GM23338 (cell line): ENCODE measurements around the gene ZHX3. TPM values are rescaled to one million over a fixed set of nuclear protein-coding genes. Genes with fewer than 3 reads are reported as not detected.

Experiments used
- ATAC-seq: fragments of 200-7000 bp; cut with Tn5 transposase; 3 replicates; pipeline ENCODE4 v1.9.1; 2020
- DNase-seq: peaks from one replicate; pipeline ENCODE4 v3.0.0-alpha.2; 2015; ENCODE audit warnings: low spot score
- H2AFZ ChIP-seq: fragments of 200-600 bp; sonication (generic); 2 replicates; pipeline ENCODE4 v1.8.0; 2016; ENCODE audit warnings: antibody characterized with exemption, mild to moderate bottlenecking, moderate library complexity
- H3F3A ChIP-seq: fragments of 200-600 bp; sonication (generic); replicated peaks from 2 replicates; pipeline ENCODE4 v1.8.0; 2017; ENCODE audit warnings: antibody characterized with exemption, mixed run types, low read depth
- H3K27ac ChIP-seq: fragments of 200-600 bp; sonication (generic); 2 replicates; pipeline ENCODE4 v1.6.1; 2016; ENCODE audit warnings: low read depth
- H3K27me3 ChIP-seq: fragments of 200-600 bp; sonication (generic); 2 replicates; pipeline ENCODE4 v1.8.0; 2016; ENCODE audit warnings: mild to moderate bottlenecking, mixed run types, moderate library complexity; ENCODE audit not compliant: insufficient read depth
- H3K36me3 ChIP-seq: fragments of 200-600 bp; sonication (generic); 2 replicates; pipeline ENCODE4 v1.8.0; 2016; ENCODE audit warnings: mild to moderate bottlenecking; ENCODE audit not compliant: insufficient read depth
- H3K4me1 ChIP-seq: fragments of 200-600 bp; sonication (generic); 2 replicates; pipeline ENCODE4 v1.8.0; 2016; ENCODE audit warnings: mild to moderate bottlenecking, moderate library complexity; ENCODE audit not compliant: insufficient read depth
- H3K4me2 ChIP-seq: fragments of 200-600 bp; sonication (generic); 2 replicates; pipeline ENCODE4 v1.7.1; 2017; ENCODE audit warnings: mixed run types
- H3K4me3 ChIP-seq: fragments of 200-600 bp; sonication (generic); 2 replicates; pipeline ENCODE4 v1.6.1; 2016; ENCODE audit warnings: mixed run types
- H3K79me2 ChIP-seq: fragments of 200-600 bp; sonication (generic); replicated peaks from 2 replicates; pipeline ENCODE4 v1.8.0; 2017; ENCODE audit warnings: mild to moderate bottlenecking; ENCODE audit not compliant: insufficient read depth
- H3K9me2 ChIP-seq: fragments of 200-600 bp; sonication (generic); 2 replicates; pipeline ENCODE4 v1.8.0; 2017; ENCODE audit not compliant: insufficient read depth
- H4K20me1 ChIP-seq: fragments of 200-600 bp; sonication (generic); replicated peaks from 2 replicates; pipeline ENCODE4 v1.8.0; 2017; ENCODE audit warnings: mild to moderate bottlenecking; ENCODE audit not compliant: insufficient read depth
- H3K27ac Mint-ChIP-seq: 2 replicates; pipeline ENCODE4 v1.8.0; 2020; ENCODE audit warnings: inconsistent platforms, mild to moderate bottlenecking, moderate library complexity, mixed read lengths
- H3K27me3 Mint-ChIP-seq: 3 replicates; pipeline ENCODE4 v1.8.0; 2022; ENCODE audit warnings: low read depth, mild to moderate bottlenecking, moderate library complexity, mixed read lengths, inconsistent platforms; ENCODE audit not compliant: insufficient read depth, poor library complexity
- H3K36me3 Mint-ChIP-seq: 3 replicates; pipeline ENCODE4 v1.8.0; 2021; ENCODE audit warnings: low read depth, mild to moderate bottlenecking, inconsistent platforms, moderate library complexity, mixed read lengths
- H3K4me1 Mint-ChIP-seq: 3 replicates; pipeline ENCODE4 v1.8.0; 2020; ENCODE audit warnings: mild to moderate bottlenecking, inconsistent platforms, mixed read lengths
- H3K4me3 Mint-ChIP-seq: 3 replicates; pipeline ENCODE4 v1.8.0; 2021; ENCODE audit warnings: moderate library complexity, mild to moderate bottlenecking, inconsistent platforms, mixed read lengths
- H3K9me3 Mint-ChIP-seq: 3 replicates; pipeline ENCODE4 v1.8.0; 2020; ENCODE audit warnings: moderate library complexity, mild to moderate bottlenecking, inconsistent platforms, mixed read lengths
- CTCF ChIP-seq, 2 experiments: fragments of 200-600 bp in 1 of 2; sonication (generic) in 1 of 2; conservative IDR thresholded peaks; 2 replicates each; pipeline versions ENCODE4 v1.5.1 to v1.6.1; 2016 to 2017; ENCODE audit warnings: antibody characterized with exemption in 2 of 2, low read depth in 2 of 2, mild to moderate bottlenecking in 2 of 2, moderate library complexity in 1 of 2
- EZH2 ChIP-seq: fragments of 200-600 bp; sonication (generic); IDR thresholded peaks from one replicate; pipeline ENCODE4 v1.8.0; 2017; ENCODE audit warnings: antibody characterized with exemption, mild to moderate bottlenecking, low read depth; ENCODE audit not compliant: unreplicated experiment
- POLR2AphosphoS5 ChIP-seq: IDR thresholded peaks from 2 replicates; pipeline ENCODE4 v1.6.1; 2016; ENCODE audit warnings: antibody characterized with exemption, low read depth
- ZNF331 ChIP-seq: fragments of 250-450 bp; sonication (Bioruptor Pico); IDR thresholded peaks from 2 replicates; pipeline ENCODE4 v1.5.0; 2020; ENCODE audit warnings: low read depth, mild to moderate bottlenecking, moderate library complexity
- polyA plus RNA-seq: library from polyadenylated mRNA; unstranded; fragments of >200 nt; fragmentation: Nextera tagmentation; extraction: Ambion mirVana; gene quantifications from 2 replicates; pipeline ENCODE4 v1.2.1, GENCODE V29; 2016
- total RNA-seq: library from RNA; depleted of rRNA; stranded (reverse); fragments of >200 nt; shearing (Covaris generic); gene quantifications from 2 replicates; pipeline ENCODE4 v1.2.3, GENCODE V29; 2014

ZHX3 gene
- total and polyA plus RNA-seq, 2 experiments from 2014 or later = 1.7 to 2.8 TPM

DNA sequence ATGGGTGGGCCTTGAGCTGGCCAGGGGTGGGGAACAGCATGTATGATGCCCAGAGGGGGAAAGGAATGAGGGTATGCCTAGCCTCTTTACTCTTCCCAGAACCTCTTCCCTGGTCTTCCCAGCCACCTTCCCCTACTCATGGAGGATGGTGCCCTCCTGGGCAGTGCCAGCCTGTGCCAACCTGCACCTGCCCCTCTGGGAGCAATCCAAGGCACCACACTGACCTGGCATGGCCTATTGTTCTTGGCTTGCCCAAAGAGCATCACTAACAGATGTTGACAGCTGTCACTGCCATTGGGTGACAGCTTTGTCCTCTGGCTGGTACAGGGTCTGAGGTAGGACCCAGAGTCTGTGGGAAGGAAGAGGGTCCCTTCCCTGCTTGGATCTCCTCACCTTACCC is 36.0 kb upstream of the ZHX3 start:
- Histone ChIP-seq H3K9me2 (no peaks in the 10 kb centered on the region), H4K20me1 (no peaks in the 10 kb centered on the region; the same call in 1 of the 2 replicates), H3F3A (no peaks in the 10 kb centered on the region), H3K27me3 (no peaks in the 10 kb centered on the region), H3K27ac (no peak overlapping the region), H3K4me3 (no peak overlapping the region), H2AFZ (no peak overlapping the region), H3K4me2 (no peak overlapping the region), H3K4me1 (no peaks in the 10 kb centered on the region), H3K36me3 (no peaks in the 10 kb centered on the region), H3K79me2 (no peaks in the 10 kb centered on the region)
- Mint-ChIP-seq H3K4me1 (no peaks in the 10 kb centered on the region), H3K9me3 (no peaks in the 10 kb centered on the region; the same call in 2 of the 3 replicates), H3K4me3 (no peak overlapping the region), H3K27me3 (peaks cover 4% of the 10 kb centered on the region), H3K27ac (no peak overlapping the region), H3K36me3 (no peaks in the 10 kb centered on the region)
- no peak for TF ChIP-seq CTCF (conservative IDR thresholded peaks at IDR 0.05; ENCODE audit: low read depth in 2 of 2)
- no peak for TF ChIP-seq ZNF331 (CRISPR knock-in tag)
- DNase-seq = no peak
- ATAC-seq = no peak

- no peaks in the 10 kb centered on the region for H3K36me3 Mint-ChIP-seq
- H2AFZ ChIP-seq = no peak overlapping the region
- H3K27ac Mint-ChIP-seq = no peak overlapping the region
- H3F3A ChIP-seq = no peaks in the 10 kb centered on the region
- peak in 1 of 2 experiments; percentile 29; a peak in 2 of 4 replicates for TF ChIP-seq CTCF (conservative IDR thresholded peaks at IDR 0.05; ENCODE audit: low read depth in 2 of 2)
- no peak for TF ChIP-seq POLR2AphosphoS5
- DNase-seq (peak; percentile 44), ATAC-seq (peak; percentile 59)
- H3K27me3 Mint-ChIP-seq = peaks cover 4% of the 10 kb centered on the region
- H4K20me1 ChIP-seq = no peaks in the 10 kb centered on the region; the same call in 1 of the 2 replicates
- H3K4me1 Mint-ChIP-seq = no peaks in the 10 kb centered on the region
- no peaks in the 10 kb centered on the region for H3K4me1 ChIP-seq
- no peak overlapping the region for H3K27ac ChIP-seq
- H3K27me3 ChIP-seq = no peaks in the 10 kb centered on the region
- no peaks in the 10 kb centered on the region for H3K36me3 ChIP-seq
- no peaks in the 10 kb centered on the region for H3K79me2 ChIP-seq
- H3K4me3 Mint-ChIP-seq = no peak overlapping the region
- H3K4me2 ChIP-seq = no peak overlapping the region
- no peaks in the 10 kb centered on the region; the same call in 2 of the 3 replicates for H3K9me3 Mint-ChIP-seq
- no peak overlapping the region for H3K4me3 ChIP-seq
- no peaks in the 10 kb centered on the region for H3K9me2 ChIP-seq
Observed at GRCh38 chr20:41352666-41353065, 35.1 kb upstream of the ZHX3 start.

GRCh38 chr20:41352106-41352505 is 34.6 kb upstream of the ZHX3 start:
- Mint-ChIP-seq H3K4me3 (no peak overlapping the region), H3K27ac (no peak overlapping the region), H3K36me3 (no peaks in the 10 kb centered on the region; the same call in 2 of the 3 replicates), H3K27me3 (peaks cover 4% of the 10 kb centered on the region), H3K4me1 (peaks cover 2% of the 10 kb centered on the region; the same call in 1 of the 3 replicates), H3K9me3 (no peaks in the 10 kb centered on the region; the same call in 2 of the 3 replicates)
- no peak overlapping the region for H3K4me2 ChIP-seq
- no peaks in the 10 kb centered on the region; the same call in 1 of the 2 replicates for H4K20me1 ChIP-seq
- peak; percentile 63 for DNase-seq
- no peak for TF ChIP-seq EZH2
- peak; percentile 20 to 31; a peak in 3 of 4 replicates for TF ChIP-seq CTCF (conservative IDR thresholded peaks at IDR 0.05; ENCODE audit: low read depth in 2 of 2)
- no peak for TF ChIP-seq POLR2AphosphoS5
- H3F3A ChIP-seq = no peaks in the 10 kb centered on the region
- no peak overlapping the region for H3K4me3 ChIP-seq
- H3K36me3 ChIP-seq = no peaks in the 10 kb centered on the region
- H2AFZ ChIP-seq = no peak overlapping the region
- H3K9me2 ChIP-seq = no peaks in the 10 kb centered on the region
- no peaks in the 10 kb centered on the region for H3K27me3 ChIP-seq
- ATAC-seq = peak; percentile 86
- no peaks in the 10 kb centered on the region for H3K79me2 ChIP-seq
- H3K4me1 ChIP-seq = no peaks in the 10 kb centered on the region
- no peak overlapping the region for H3K27ac ChIP-seq
